LoVo (cell line): ENCODE results near the gene TMEM61.

ENCODE experiments used
- DNase-seq: peaks from one replicate; pipeline ENCODE4 v3.0.0-alpha.2; 2016; ENCODE audit warnings: low spot score

The TMEM61 gene

GRCh38 chr1:55039342-55040082 is 59.1 kb downstream of the TMEM61 start, which contains the start of gene PCSK9:
TSS of gene PCSK9 (plus strand) at chr1:55039548. CDS start at chr1:55039838, 290 bp downstream.
- peak; percentile 79 for DNase-seq

GRCh38 chr1:55040083-55040932 is 59.9 kb downstream of the TMEM61 start:
- DNase-seq, result no peak

- DNase-seq, result no peak
These were observed 60.6 kb downstream of the TMEM61 start for GRCh38 chr1:55040933-55041494.

GRCh38 chr1:55041613-55042012 is 61.2 kb downstream of the TMEM61 start:
- no peak for DNase-seq
